SU-DHL-6 (cell line): ENCODE measurements around the gene CITED2.

Source experiments
- EZH2phosphoT487 ChIP-seq: fragments of 200-600 bp; sonication (generic), shearing (Covaris generic); conservative IDR thresholded peaks from 2 replicates; pipeline ENCODE4 v1.6.1; 2018; ENCODE audit warnings: mild to moderate bottlenecking, antibody characterized with exemption, low read length, moderate library complexity, mixed read lengths
- TF ChIP-seq, protein P1 (sequence below): fragments of 200-600 bp; sonication (generic); IDR thresholded peaks from one replicate; pipeline ENCODE4 v1.5.1; 2017; ENCODE audit warnings: antibody characterized with exemption, mild to moderate bottlenecking, low read length, moderate library complexity; ENCODE audit not compliant: insufficient read depth, poor library complexity, severe bottlenecking

DNA sequence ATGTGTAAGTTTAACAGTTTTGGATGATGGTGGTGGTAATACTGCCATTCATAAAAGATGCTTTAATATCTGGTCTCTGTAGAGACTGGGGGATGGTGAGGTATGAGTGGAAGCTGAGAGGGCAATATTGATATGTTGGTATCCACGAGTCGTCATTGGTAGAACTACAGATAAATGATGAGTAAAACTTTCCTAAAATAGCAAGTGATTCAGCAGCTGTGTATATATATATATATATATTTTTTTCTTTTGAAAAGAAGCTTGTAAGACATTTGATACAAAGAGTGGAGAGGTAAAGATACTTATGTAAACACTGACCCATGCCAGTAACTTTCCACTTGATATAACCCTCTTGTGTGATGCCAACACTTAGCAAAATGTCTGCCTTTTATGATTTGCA lies 41.7 kb upstream of the CITED2 start:
- no peak for TF ChIP-seq EZH2phosphoT487
- TF ChIP-seq, protein P1, sequence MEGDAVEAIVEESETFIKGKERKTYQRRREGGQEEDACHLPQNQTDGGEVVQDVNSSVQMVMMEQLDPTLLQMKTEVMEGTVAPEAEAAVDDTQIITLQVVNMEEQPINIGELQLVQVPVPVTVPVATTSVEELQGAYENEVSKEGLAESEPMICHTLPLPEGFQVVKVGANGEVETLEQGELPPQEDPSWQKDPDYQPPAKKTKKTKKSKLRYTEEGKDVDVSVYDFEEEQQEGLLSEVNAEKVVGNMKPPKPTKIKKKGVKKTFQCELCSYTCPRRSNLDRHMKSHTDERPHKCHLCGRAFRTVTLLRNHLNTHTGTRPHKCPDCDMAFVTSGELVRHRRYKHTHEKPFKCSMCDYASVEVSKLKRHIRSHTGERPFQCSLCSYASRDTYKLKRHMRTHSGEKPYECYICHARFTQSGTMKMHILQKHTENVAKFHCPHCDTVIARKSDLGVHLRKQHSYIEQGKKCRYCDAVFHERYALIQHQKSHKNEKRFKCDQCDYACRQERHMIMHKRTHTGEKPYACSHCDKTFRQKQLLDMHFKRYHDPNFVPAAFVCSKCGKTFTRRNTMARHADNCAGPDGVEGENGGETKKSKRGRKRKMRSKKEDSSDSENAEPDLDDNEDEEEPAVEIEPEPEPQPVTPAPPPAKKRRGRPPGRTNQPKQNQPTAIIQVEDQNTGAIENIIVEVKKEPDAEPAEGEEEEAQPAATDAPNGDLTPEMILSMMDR: no peak
